ENCODE measurements around the gene PPP1R12C.
"Not testable (repeated sequence)": the region's sequence is repeated elsewhere in the genome, so short reads cannot be mapped to it uniquely, and the experiment has no call there.

The PPP1R12C gene

GRCh38 chr19:55077106-55077505 is 40.3 kb downstream of the PPP1R12C start:
- DNase-seq (ENCODE audit: low read depth in 1 of 2, low spot score in 1 of 2): no peak

GRCh38 chr19:55076321-55076720 is 41.1 kb downstream of the PPP1R12C start:
- DNase-seq (ENCODE audit: low read depth in 1 of 2, low spot score in 1 of 2): no peak

DNA sequence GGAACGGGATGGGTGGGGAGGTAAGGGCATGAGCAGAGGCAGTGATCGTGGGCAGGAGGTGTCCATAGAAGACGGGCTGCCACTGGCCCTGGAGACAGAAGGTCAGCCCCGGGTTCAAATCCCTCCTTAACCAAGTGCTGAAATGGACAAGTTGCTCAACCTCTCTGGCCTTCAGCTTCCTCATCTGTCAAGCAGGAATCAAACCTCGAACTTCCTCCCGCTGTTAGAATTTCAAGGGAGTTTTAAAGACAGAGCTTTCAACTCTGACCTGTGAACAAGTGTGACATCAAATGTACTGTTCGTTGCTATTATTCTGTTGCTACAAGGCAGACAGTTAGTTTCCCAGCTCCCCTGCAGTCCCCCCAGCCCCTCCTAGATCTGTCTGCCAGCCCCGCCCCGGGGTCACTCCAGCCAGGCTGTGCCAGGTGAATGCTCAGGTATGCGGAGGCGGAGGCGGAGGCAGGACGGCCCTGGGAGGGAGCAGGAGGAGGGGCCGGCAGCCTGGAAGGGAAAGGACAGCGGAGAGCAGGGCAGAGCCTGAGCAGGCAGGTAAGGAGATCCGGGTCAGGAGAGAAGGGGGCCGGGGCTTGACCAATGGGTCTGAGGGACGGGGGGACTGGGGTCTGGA is 42.0 kb downstream of the PPP1R12C start, which contains the start of gene EPS8L1:
EPS8L1 (plus strand) TSS at position 499 of the 628 bp plus-strand sequence. CDS start 576 bp downstream, outside the sequence.
- DNase-seq (ENCODE audit: low read depth in 1 of 2, low spot score in 1 of 2): no peak

GRCh38 chr19:55071913-55072312 is 45.5 kb downstream of the PPP1R12C start:
- DNase-seq (ENCODE audit: low read depth in 1 of 2, low spot score in 1 of 2): no peak

- DNase-seq (ENCODE audit: low read depth in 1 of 2, low spot score in 1 of 2): no peak
Observed at GRCh38 chr19:55071129-55071502, 46.3 kb downstream of the PPP1R12C start.

GRCh38 chr19:55070466-55071128 is 46.8 kb downstream of the PPP1R12C start:
- DNase-seq (ENCODE audit: low read depth in 1 of 2, low spot score in 1 of 2): no peak

DNA sequence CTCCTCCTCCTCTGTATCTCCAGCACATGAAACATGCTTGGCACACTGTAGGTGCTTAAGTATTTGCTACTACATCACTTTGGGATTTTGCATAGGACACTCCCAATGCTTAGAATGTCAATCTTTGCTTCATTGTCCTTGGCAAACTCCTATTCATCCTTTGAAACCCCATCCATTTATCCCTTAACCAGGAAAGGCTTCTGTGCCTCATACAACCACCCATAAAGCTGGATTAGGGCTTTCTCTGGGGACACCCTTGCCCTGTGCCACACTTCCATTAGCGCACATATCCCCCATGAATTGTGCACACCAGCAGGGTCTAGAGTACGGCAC is 47.6 kb downstream of the PPP1R12C start:
- no peak for DNase-seq (ENCODE audit: low read depth in 1 of 2, low spot score in 1 of 2)

DNA sequence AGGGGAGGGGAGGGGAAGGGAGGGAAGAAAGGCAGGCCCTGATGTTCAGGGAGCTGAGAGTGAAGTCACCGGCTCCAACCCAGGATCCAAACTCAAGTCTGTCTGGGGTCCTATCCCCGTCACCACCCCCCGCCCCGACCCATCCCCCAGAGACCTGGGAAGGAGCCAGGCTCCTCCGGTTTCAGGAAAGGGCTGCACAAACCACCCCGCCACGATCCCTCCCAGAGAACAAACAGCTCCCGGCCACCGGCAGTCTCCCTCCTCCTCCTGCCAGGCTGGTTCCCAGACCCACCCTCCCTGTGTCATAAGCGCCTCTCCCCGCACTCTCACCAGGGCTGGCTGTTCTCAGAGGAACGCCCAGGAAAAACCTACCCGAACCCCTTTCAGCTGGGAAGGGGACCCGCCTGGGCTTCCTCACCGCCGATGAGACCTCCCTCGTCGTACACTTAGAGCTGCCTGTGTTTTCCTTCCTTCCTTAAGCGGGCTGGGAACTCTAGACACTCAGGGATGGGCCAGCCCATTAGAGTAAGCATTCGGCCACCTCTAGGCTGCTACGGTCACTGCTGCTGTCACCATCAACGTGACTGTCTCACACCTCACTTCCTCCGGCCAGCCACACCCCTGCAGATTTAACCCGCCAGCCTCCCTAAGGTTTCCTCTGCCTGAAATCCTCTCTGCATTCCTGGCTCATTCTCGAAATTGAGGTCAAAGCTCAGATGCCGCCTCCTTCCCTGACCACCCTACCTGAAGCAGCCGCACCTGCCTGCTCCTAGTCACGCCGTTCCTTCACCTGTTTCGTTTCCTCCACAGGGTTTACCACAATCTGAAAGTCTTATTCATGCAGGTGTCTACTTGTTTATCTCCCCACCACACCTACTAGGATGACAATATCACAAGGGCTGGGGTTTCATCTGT is 48.2 kb downstream of the PPP1R12C start:
- DNase-seq (ENCODE audit: low read depth in 1 of 2, low spot score in 1 of 2): no peak

GRCh38 chr19:55067869-55068268 is 49.6 kb downstream of the PPP1R12C start:
- DNase-seq (ENCODE audit: low read depth in 1 of 2, low spot score in 1 of 2): no peak

- DNase-seq (ENCODE audit: low read depth in 1 of 2, low spot score in 1 of 2): no peak
Observed at GRCh38 chr19:55066107-55066709, 51.2 kb downstream of the PPP1R12C start.

DNA sequence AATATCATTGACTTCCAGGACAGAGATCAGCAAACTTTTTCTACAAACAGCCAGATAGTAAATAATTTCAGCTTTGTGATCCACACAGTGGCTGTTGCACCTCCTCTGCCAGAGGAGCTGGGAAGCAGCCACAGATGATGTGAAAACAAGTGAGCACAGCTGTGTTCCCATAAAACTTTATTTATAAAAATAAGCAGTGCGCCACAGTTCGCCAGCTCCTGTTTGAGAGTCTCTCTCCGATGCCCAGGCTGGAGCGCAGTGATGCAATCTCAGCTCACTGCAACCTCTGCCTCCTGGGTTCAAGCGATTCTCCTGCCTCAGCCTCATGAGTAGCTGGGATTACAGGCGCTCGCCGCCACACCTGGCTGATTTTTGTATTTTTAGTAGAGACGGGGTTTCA is 51.9 kb downstream of the PPP1R12C start:
- DNase-seq (ENCODE audit: low read depth in 1 of 2, low spot score in 1 of 2): not testable (repeated sequence)

- DNase-seq (ENCODE audit: low read depth in 1 of 2, low spot score in 1 of 2): no peak
Observed at GRCh38 chr19:55063492-55063843, 54.0 kb downstream of the PPP1R12C start.

GRCh38 chr19:55062735-55063491 is 54.5 kb downstream of the PPP1R12C start, which contains the start of gene RDH13:
Gene RDH13 (minus strand): TSS chr19:55063148. CDS start chr19:55063032, 116 bp downstream.
- DNase-seq (ENCODE audit: low read depth in 1 of 2, low spot score in 1 of 2): peak; percentile 95 to 100

DNA sequence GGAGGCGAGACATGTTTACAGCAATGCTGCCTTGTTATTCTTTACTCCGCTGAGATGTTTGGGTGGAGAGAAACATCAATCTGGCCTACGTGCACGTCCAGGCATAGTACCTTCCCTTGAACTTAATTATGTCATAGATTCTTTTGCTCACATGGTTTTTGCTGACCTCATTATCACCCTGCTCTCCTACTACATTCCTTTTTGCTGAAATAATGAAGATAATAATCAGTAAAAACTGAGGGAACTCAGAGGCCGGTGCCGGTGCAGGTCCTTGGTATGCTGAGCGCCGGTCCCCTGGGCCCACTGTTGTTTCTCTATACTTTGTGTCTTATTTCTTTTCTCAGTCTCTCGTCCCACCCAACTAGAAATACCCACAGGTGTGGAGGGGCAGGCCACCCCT is 57.1 kb downstream of the PPP1R12C start:
- not testable (repeated sequence) for DNase-seq (ENCODE audit: low read depth in 1 of 2, low spot score in 1 of 2)

DNA sequence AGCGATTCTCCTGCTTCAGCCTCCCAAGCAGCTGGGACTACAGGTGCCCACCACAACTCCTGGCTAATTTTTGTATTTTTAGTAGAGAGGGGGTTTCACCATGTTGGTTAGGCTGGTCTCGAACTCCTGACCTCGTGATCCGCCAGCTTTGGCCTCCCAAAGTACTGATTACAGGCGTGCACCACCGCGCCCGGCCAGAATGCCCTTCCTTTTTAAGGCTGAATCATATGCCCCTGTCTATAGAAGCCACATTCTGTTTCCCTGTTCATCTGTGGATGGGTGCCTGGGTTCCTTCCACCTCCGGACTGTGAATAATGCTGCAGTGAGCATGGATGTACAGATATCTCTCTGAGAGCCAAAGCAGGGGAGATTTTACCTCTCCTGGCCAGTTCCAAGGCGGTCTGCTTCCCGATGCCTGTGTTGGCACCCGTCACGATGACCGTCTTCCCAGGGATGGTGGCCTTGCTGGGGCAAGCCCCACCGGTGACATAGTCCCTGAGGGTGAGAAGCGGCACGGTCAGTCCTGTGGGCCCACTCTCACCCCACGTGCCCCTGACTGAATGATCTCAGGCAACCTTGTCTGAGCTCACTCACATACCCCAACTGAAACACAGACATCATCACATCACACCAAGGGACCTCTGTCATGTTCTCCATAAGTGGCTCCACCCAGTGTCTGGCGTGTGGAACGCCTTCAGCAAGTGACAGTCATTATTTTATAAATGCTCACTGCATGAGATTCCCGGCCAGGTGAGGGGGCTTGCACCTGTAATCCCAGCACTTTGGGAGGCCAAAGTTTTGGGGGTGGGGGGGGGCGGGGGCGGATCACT is 58.4 kb downstream of the PPP1R12C start:
- DNase-seq (ENCODE audit: low read depth in 1 of 2, low spot score in 1 of 2): no peak

DNA sequence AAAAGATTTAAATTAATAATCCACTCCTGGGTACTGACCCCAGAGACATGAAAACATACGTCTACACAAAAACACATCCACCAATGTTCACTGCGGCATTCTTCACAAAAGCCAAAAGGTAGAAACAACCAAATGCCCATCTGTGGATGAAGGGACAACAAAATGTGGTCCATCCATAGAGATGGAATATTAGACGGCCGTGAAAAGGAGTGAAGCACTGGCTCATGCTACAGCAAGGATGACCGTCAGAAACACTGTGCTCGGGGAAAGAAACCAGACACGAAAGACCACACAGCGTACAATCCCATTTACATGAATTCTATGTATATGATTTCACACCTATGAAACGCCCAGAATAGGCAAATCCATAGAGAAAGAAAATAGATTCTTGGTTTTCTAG is 60.6 kb downstream of the PPP1R12C start:
- no peak for DNase-seq (ENCODE audit: low read depth in 1 of 2, low spot score in 1 of 2)

- no peak for DNase-seq (ENCODE audit: low read depth in 1 of 2, low spot score in 1 of 2)
Observed at GRCh38 chr19:55053735-55054134, 63.7 kb downstream of the PPP1R12C start.

GRCh38 chr19:55050749-55051532 is 66.5 kb downstream of the PPP1R12C start:
- no peak for DNase-seq (ENCODE audit: low read depth in 1 of 2, low spot score in 1 of 2)

DNA sequence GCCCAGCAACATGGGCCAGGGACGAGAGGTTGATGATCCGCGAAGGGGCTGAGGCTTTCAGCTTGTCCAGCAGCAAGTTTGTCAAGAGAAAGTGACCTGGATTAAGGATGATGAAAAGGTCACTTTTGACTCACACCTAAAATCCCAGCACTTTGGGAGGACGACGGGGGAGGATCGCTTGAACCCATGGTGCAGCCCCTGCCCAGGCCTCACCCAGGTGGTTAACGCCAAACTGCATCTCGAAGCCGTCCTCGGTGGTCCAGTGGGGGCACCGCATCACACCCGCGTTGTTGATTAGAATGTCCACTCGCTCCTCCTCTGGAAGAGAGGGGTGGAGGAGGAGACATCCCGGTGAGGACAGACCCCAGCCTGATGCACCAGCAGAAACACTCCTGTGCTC is 69.0 kb downstream of the PPP1R12C start:
- no peak for DNase-seq (ENCODE audit: low read depth in 1 of 2, low spot score in 1 of 2)

Data from stimulated activated CD4-positive, alpha-beta T cell treated with anti-CD3 and anti-CD28 coated beads, Interleukin-15, amount 100 ng/mL, for 1 hour (primary cell).